H1 (cell line): ENCODE results near the gene F10. TPM values are rescaled to one million over a fixed set of nuclear protein-coding genes. Genes with fewer than 3 reads are reported as not detected.
A peak's percentile ranks its signal among the peaks of the same experiment; 100 is the strongest.

Source experiments
- CTCF ChIA-PET: fragments of 300-600 bp; sonication (Branson Sonifier 250); formaldehyde crosslinking; loops from one replicate; lab custom pipeline; 2021; ENCODE audit not compliant: partially characterized antibody; lab: Charles Lee
- POLR2A ChIA-PET: fragments of 300-600 bp; sonication (Branson Sonifier 250); formaldehyde crosslinking; loops from one replicate; lab custom pipeline; 2021; ENCODE audit warnings: inconsistent platforms; ENCODE audit not compliant: partially characterized antibody; lab: Charles Lee
- DNase-seq, 2 experiments: peaks; one replicate each; pipeline versions ENCODE4 v3.0.0 to v3.0.0-alpha.2; 2010 to 2022; ENCODE audit warnings: low spot score in 2 of 2, low read depth in 1 of 2, mixed read lengths in 1 of 2
- FAIRE-seq: peaks from 2 replicates; lab custom pipeline; 2011; peaks lifted over from hg19 to GRCh38; lab: Jason Lieb, UNC
- H2AFZ ChIP-seq: 2 replicates; pipeline ENCODE4 v1.8.1; 2012; ENCODE audit warnings: low read length, inconsistent platforms
- H2AK5ac ChIP-seq: 2 replicates; pipeline ENCODE4 v1.6.1; 2013; ENCODE audit warnings: low read depth, low read length
- H2BK120ac ChIP-seq: replicated peaks from 2 replicates; pipeline ENCODE3; 2013; ENCODE audit warnings: low read depth, low read length, inconsistent platforms
- H2BK12ac ChIP-seq: 2 replicates; pipeline ENCODE4 v1.6.1; 2013; ENCODE audit warnings: low read depth, low read length
- H2BK15ac ChIP-seq: 2 replicates; pipeline ENCODE4 v1.6.1; 2013; ENCODE audit warnings: low read length
- H2BK20ac ChIP-seq: 2 replicates; pipeline ENCODE4 v1.6.1; 2013; ENCODE audit warnings: low read length
- H2BK5ac ChIP-seq: 2 replicates; pipeline ENCODE4 v1.6.1; 2013; ENCODE audit warnings: low read depth, low read length
- H3K14ac ChIP-seq: 2 replicates; pipeline ENCODE4 v1.6.1; 2013; ENCODE audit warnings: inconsistent platforms; ENCODE audit not compliant: insufficient read length
- H3K18ac ChIP-seq: 2 replicates; pipeline ENCODE4 v1.6.1; 2013; ENCODE audit warnings: low read length; ENCODE audit errors: extremely low read depth
- H3K23ac ChIP-seq: 2 replicates; pipeline ENCODE4 v1.6.1; 2013; ENCODE audit warnings: inconsistent platforms; ENCODE audit not compliant: insufficient read length
- H3K23me2 ChIP-seq: 2 replicates; pipeline ENCODE4 v1.6.1; 2013; ENCODE audit warnings: low read depth, low read length
- H3K27ac ChIP-seq: 2 replicates; pipeline ENCODE4 v1.6.1; 2011; ENCODE audit warnings: low read depth, low read length, inconsistent platforms
- H3K27me3 ChIP-seq, 4 experiments: replicated peaks in 1 of 4; 1 replicate in 1 of 4; 2 replicates in 3 of 4; pipeline versions ENCODE4 v1.6.1 to v1.8.1; 2011 to 2013; ENCODE audit warnings: low read length in 3 of 4, mild to moderate bottlenecking in 3 of 4, inconsistent platforms in 2 of 4, mixed read lengths in 2 of 4, moderate library complexity in 1 of 4; ENCODE audit not compliant: control insufficient read depth in 3 of 4, insufficient read depth in 3 of 4; ENCODE audit errors: extremely low read depth in 1 of 4
- H3K36me3 ChIP-seq, 4 experiments: 2 replicates each; pipeline versions ENCODE4 v1.6.1 to v1.8.1; 2011 to 2013; ENCODE audit warnings: mild to moderate bottlenecking in 4 of 4, low read length in 3 of 4, moderate library complexity in 2 of 4, control low read depth in 1 of 4, inconsistent platforms in 1 of 4; ENCODE audit not compliant: insufficient read depth in 4 of 4, control insufficient read depth in 2 of 4
- H3K4ac ChIP-seq: replicated peaks from 2 replicates; pipeline ENCODE3; 2013; ENCODE audit warnings: low read length, low read depth, mixed read lengths, inconsistent platforms; ENCODE audit not compliant: insufficient read length
- H3K4me1 ChIP-seq, 4 experiments: replicated peaks in 1 of 4; 1 replicate in 1 of 4; 2 replicates in 3 of 4; pipeline versions ENCODE4 v1.6.1 to v1.8.1; 2011 to 2013; ENCODE audit warnings: low read length in 3 of 4, inconsistent platforms in 2 of 4, mixed read lengths in 1 of 4; ENCODE audit not compliant: insufficient read depth in 4 of 4, control insufficient read depth in 3 of 4
- H3K4me2 ChIP-seq, 2 experiments: 2 replicates each; pipeline versions ENCODE4 v1.6.1 to v1.8.1; 2011 to 2013; ENCODE audit warnings: low read depth in 2 of 2, low read length in 2 of 2, control low read depth in 1 of 2, inconsistent platforms in 1 of 2, mild to moderate bottlenecking in 1 of 2; ENCODE audit not compliant: insufficient read depth in 1 of 2
- H3K4me3 ChIP-seq, 4 experiments: fragments of 200-600, 300-600 bp in 1 of 4; sonication (generic), shearing (Covaris generic), sonication (Bioruptor Twin) in 1 of 4; 2 replicates each; pipeline versions ENCODE4 v1.5.1 to v1.8.1; 2011 to 2016; ENCODE audit warnings: low read length in 4 of 4, low read depth in 3 of 4, control low read depth in 2 of 4, inconsistent platforms in 2 of 4, mild to moderate bottlenecking in 2 of 4, mixed read lengths in 1 of 4, moderate library complexity in 1 of 4; ENCODE audit not compliant: insufficient read depth in 2 of 4; ENCODE audit errors: extremely low read depth in 1 of 4
- H3K56ac ChIP-seq: replicated peaks from 2 replicates; pipeline ENCODE3; 2013; ENCODE audit warnings: low read depth, mild to moderate bottlenecking, mixed read lengths, low read length, inconsistent platforms; ENCODE audit not compliant: insufficient read length
- H3K79me1 ChIP-seq: 2 replicates; pipeline ENCODE4 v1.6.1; 2013; ENCODE audit warnings: low read depth, low read length, control low read depth
- H3K79me2 ChIP-seq, 2 experiments: 2 replicates each; pipeline versions ENCODE4 v1.6.1 to v1.8.1; 2012 to 2013; ENCODE audit warnings: low read length in 2 of 2, mild to moderate bottlenecking in 2 of 2, inconsistent platforms in 1 of 2; ENCODE audit not compliant: insufficient read depth in 2 of 2, control insufficient read depth in 1 of 2
- H3K9ac ChIP-seq, 4 experiments: replicated peaks in 1 of 4; 1 replicate in 1 of 4; 2 replicates in 3 of 4; pipeline versions ENCODE4 v1.6.1 to v1.8.1; 2011 to 2013; ENCODE audit warnings: low read depth in 3 of 4, low read length in 3 of 4, control low read depth in 2 of 4, mild to moderate bottlenecking in 2 of 4, moderate library complexity in 2 of 4, inconsistent platforms in 1 of 4; ENCODE audit errors: extremely low read depth in 1 of 4
- H3K9me3 ChIP-seq, 2 experiments: 2 replicates each; pipeline versions ENCODE4 v1.6.1 to v1.8.1; 2012 to 2013; ENCODE audit warnings: mild to moderate bottlenecking in 2 of 2, moderate library complexity in 2 of 2, control low read depth in 1 of 2, inconsistent platforms in 1 of 2, low read depth in 1 of 2, low read length in 1 of 2, mixed read lengths in 1 of 2; ENCODE audit not compliant: insufficient read depth in 2 of 2
- H4K20me1 ChIP-seq, 2 experiments: replicated peaks in 1 of 2; 2 replicates each; pipeline versions ENCODE3 to v1.8.1; 2011 to 2013; ENCODE audit warnings: inconsistent platforms in 2 of 2, low read length in 2 of 2, mild to moderate bottlenecking in 1 of 2; ENCODE audit not compliant: insufficient read depth in 2 of 2, control insufficient read depth in 1 of 2
- H4K5ac ChIP-seq: 2 replicates; pipeline ENCODE4 v1.6.1; 2013; ENCODE audit warnings: low read length, low read depth, mixed read lengths, inconsistent platforms; ENCODE audit not compliant: insufficient read length
- H4K8ac ChIP-seq: 2 replicates; pipeline ENCODE4 v1.8.0; 2013; ENCODE audit warnings: mild to moderate bottlenecking, moderate library complexity, low read length, inconsistent platforms; ENCODE audit not compliant: insufficient read depth; ENCODE audit errors: extremely low read depth
- H4K91ac ChIP-seq: replicated peaks from 2 replicates; pipeline ENCODE3; 2013; ENCODE audit warnings: low read length, mixed read lengths, inconsistent platforms; ENCODE audit not compliant: insufficient read length
- BACH1 ChIP-seq: IDR thresholded peaks from 2 replicates; pipeline ENCODE4 v1.6.1; 2012; ENCODE audit warnings: low read length, improper control_type of control experiment
- CEBPB ChIP-seq: IDR thresholded peaks from 2 replicates; pipeline ENCODE4 v1.6.1; 2012; ENCODE audit warnings: low read depth, low read length
- CTBP2 ChIP-seq: IDR thresholded peaks from 2 replicates; pipeline ENCODE4 v1.7.0; 2011; ENCODE audit warnings: borderline replicate concordance, mild to moderate bottlenecking, moderate library complexity, mixed read lengths, low read length; ENCODE audit not compliant: insufficient read depth, insufficient read length
- JUN ChIP-seq: IDR thresholded peaks from 2 replicates; pipeline ENCODE4 v1.6.1; 2011; ENCODE audit warnings: low read depth, mild to moderate bottlenecking, improper control_type of control experiment, low read length
- JUND ChIP-seq: IDR thresholded peaks from 2 replicates; pipeline ENCODE4 v1.6.1; 2011; ENCODE audit warnings: mild to moderate bottlenecking, improper control_type of control experiment, low read length
- KDM1A ChIP-seq: fragments of 200-600, 300-600 bp; sonication (generic); IDR thresholded peaks from 2 replicates; pipeline ENCODE4 v1.7.1; 2016; ENCODE audit warnings: mild to moderate bottlenecking, low read length, borderline replicate concordance
- MAFK ChIP-seq: IDR thresholded peaks from 2 replicates; pipeline ENCODE4 v1.6.1; 2012; ENCODE audit warnings: low read depth, mild to moderate bottlenecking, improper control_type of control experiment, low read length
- RBBP5 ChIP-seq: IDR thresholded peaks from 2 replicates; pipeline ENCODE4 v1.7.1; 2012; ENCODE audit warnings: low read depth, mild to moderate bottlenecking, inconsistent platforms, low read length, moderate library complexity, borderline replicate concordance
- SIN3A ChIP-seq, 2 experiments: IDR thresholded peaks in 1 of 2; conservative IDR thresholded peaks in 1 of 2; 2 replicates each; pipeline ENCODE4 v1.6.1; 2011 to 2012; ENCODE audit warnings: low read length in 2 of 2, improper control_type of control experiment in 1 of 2, low read depth in 1 of 2, mild to moderate bottlenecking in 1 of 2
- SIRT6 ChIP-seq: IDR thresholded peaks from one replicate; pipeline ENCODE4 v1.7.1; 2012; ENCODE audit warnings: low read length, inconsistent platforms
- SRF ChIP-seq: IDR thresholded peaks from 2 replicates; pipeline ENCODE4 v1.6.1; 2011; ENCODE audit warnings: mild to moderate bottlenecking, low read depth, low read length, moderate library complexity
- TAF7 ChIP-seq: optimal IDR thresholded peaks from 2 replicates; pipeline ENCODE3; 2011; ENCODE audit warnings: low read depth, mild to moderate bottlenecking, inconsistent platforms, low read length, moderate library complexity, borderline replicate concordance
- WGBS, 2 experiments: shearing (Covaris generic) in 1 of 2; methylation state at CpG; one replicate each; pipeline versions ENCODE4 v1.1.6 to v1.1.7; 2013 to 2015; ENCODE audit warnings: low lambda C conversion rate in 2 of 2, mixed read lengths in 2 of 2, inconsistent platforms in 1 of 2, low coverage in 1 of 2, missing lambda C conversion rate in 1 of 2; ENCODE audit not compliant: insufficient replicate concordance in 2 of 2, insufficient coverage in 1 of 2, insufficient read length in 1 of 2; ENCODE audit errors: extremely low coverage in 1 of 2, missing lambda C conversion rate in 1 of 2; 5-methylcytosine and 5-hydroxymethylcytosine counted together
- polyA plus RNA-seq, 7 experiments: library from polyadenylated mRNA; depleted of rRNA in 3 of 7; stranded (reverse) in 5 of 7; unstranded in 2 of 7; fragments of >200 nt in 5 of 7; fragments of 200-250 nt in 2 of 7; gene quantifications; 1 replicate in 5 of 7; 2 replicates in 1 of 7; 4 replicates in 1 of 7; pipeline versions ENCODE4 v1.2.1 to v1.2.3, GENCODE V29; 2011 to 2013; ENCODE audit warnings: missing spikeins in 2 of 7, mixed read lengths in 2 of 7
- total RNA-seq: library from RNA; stranded (reverse); fragmentation: NEBNext Ultra II Directional; extraction: Animal tissue kit (Norgen Biotek cat#: 25700); gene quantifications from 2 replicates; pipeline ENCODE4 v1.2.1, GENCODE V29; 2021

The F10 gene
- total and polyA plus RNA-seq, 2 of the 8 experiments (the other 6 are each of a cell fraction or from before 2014, with no cell fraction given) = 2.0 to 4.2 TPM

GRCh38 chr13:113129921-113130750, 7.5 kb downstream of the F10 start:
- Histone ChIP-seq H3K14ac (no peak overlapping the region), H2BK20ac (no peak overlapping the region), H3K9me3 (no peaks in the 10 kb centered on the region), H2BK5ac (no peak overlapping the region; the same call in 1 of the 2 replicates), H4K8ac (peak overlapping the region; percentile 63; the same call in 1 of the 2 replicates), H3K4ac (no peak overlapping the region), H3K56ac (no peak overlapping the region), H2BK15ac (peak overlapping the region; percentile 31; the same call in 1 of the 2 replicates), H4K91ac (no peak overlapping the region), H3K27me3 (no peaks in the 10 kb centered on the region), H3K4me3 (no peak overlapping the region), H2AFZ (no peak overlapping the region), H3K23me2 (no peaks in the 10 kb centered on the region), H3K18ac (no peak overlapping the region), H3K23ac (no peak overlapping the region), H3K4me2 (no peak overlapping the region), H3K79me1 (no peaks in the 10 kb centered on the region), H3K4me1 (peaks cover 0 to 6% (median 0%) of the 10 kb centered on the region in 4 experiments; a peak in 2 of 7 replicates), H3K36me3 (no peaks in the 10 kb centered on the region), H4K20me1 (no peaks in the 10 kb centered on the region), H4K5ac (no peak overlapping the region), H2BK120ac (no peak overlapping the region), H3K27ac (no peak overlapping the region), H3K9ac (no peak overlapping the region), H2AK5ac (no peak overlapping the region), H3K79me2 (no peaks in the 10 kb centered on the region), H2BK12ac (peak overlapping the region; percentile 60; the same call in 1 of the 2 replicates)
- FAIRE-seq = no peak
- ChIA-PET CTCF (interaction anchor here (1.8 kb wide), 1 partner anchor 13 kb away, joined by 6 read pairs; no protein-coding TSS in a partner anchor), POLR2A (interaction anchor here (0.7 to 2.0 kb wide), 3 partner anchors 13 to 502 kb away, joined by 3 to 4 read pairs (median 4); no protein-coding TSS in a partner anchor)
- 93% methylated on average over 45 of the region's 60 CpGs; no CpG with 5 or more reads in 1 of the 2 experiments for WGBS, 2 experiments
- DNase-seq = no peak
- TF ChIP-seq MAFK (no peak), SIRT6 (no peak), CEBPB (no peak), BACH1 (no peak), JUND (no peak), RBBP5 (no peak), JUN (no peak), CTBP2 (no peak), TAF7 (no peak), KDM1A (no peak), SIN3A (conservative IDR thresholded peaks at IDR 0.05 in 1 of 2, IDR thresholded peaks at IDR 0.05 in 1 of 2; ENCODE audit: low read depth in 1 of 2, low read length in 2 of 2) (no peak), SRF (no peak)
